Suprapubic skin (tissue), 4 donors: ENCODE measurements around the gene FGD5. TPM values are rescaled to one million over a fixed set of nuclear protein-coding genes. Genes with fewer than 3 reads are reported as not detected.

Source experiments
- DNase-seq, 2 donors: peaks; one replicate each; pipeline ENCODE4 v3.0.0-alpha.2; 2019; ENCODE audit warnings: low spot score in 2 of 2
- H3K27ac ChIP-seq: fragments of 200-600 bp; sonication (generic); one replicate; pipeline ENCODE4 v1.5.1; 2019
- H3K27me3 ChIP-seq: fragments of 200-600 bp; sonication (generic); one replicate; pipeline ENCODE4 v1.5.1; 2019
- H3K36me3 ChIP-seq: fragments of 200-600 bp; sonication (generic); one replicate; pipeline ENCODE4 v1.5.1; 2019
- H3K4me1 ChIP-seq: fragments of 200-600 bp; sonication (generic); one replicate; pipeline ENCODE4 v1.5.1; 2019
- H3K4me3 ChIP-seq: fragments of 200-600 bp; sonication (generic); one replicate; pipeline ENCODE4 v1.5.1; 2019; ENCODE audit warnings: mild to moderate bottlenecking
- H3K9me3 ChIP-seq: fragments of 200-600 bp; sonication (generic); one replicate; pipeline ENCODE4 v1.5.1; 2019
- CTCF ChIP-seq, 2 donors: fragments of 200-600 bp in 1 of 2; fragments of 450-650 bp in 1 of 2; sonication (generic) in 1 of 2; IDR thresholded peaks; one replicate each; pipeline ENCODE4 v1.5.1; 2016 to 2019; ENCODE audit warnings: antibody characterized with exemption in 2 of 2, mild to moderate bottlenecking in 1 of 2, moderate library complexity in 1 of 2
- EP300 ChIP-seq: sonication (generic); formaldehyde crosslinking; IDR thresholded peaks from one replicate; pipeline ENCODE4 v1.6.1; 2017; ENCODE audit warnings: antibody characterized with exemption
- POLR2A ChIP-seq, 2 donors: fragments of 450-650 bp; IDR thresholded peaks; one replicate each; pipeline ENCODE4 v1.6.1; 2017; ENCODE audit warnings: antibody characterized with exemption in 2 of 2, mild to moderate bottlenecking in 2 of 2, moderate library complexity in 2 of 2
- POLR2AphosphoS5 ChIP-seq, 3 donors: sonication (generic); formaldehyde crosslinking; IDR thresholded peaks; one replicate each; pipeline ENCODE4 v1.6.1; 2017; ENCODE audit warnings: antibody characterized with exemption in 3 of 3
- WGBS: methylation state at CpG from one replicate; pipeline ENCODE4 v1.1.5; 2018; 5-methylcytosine and 5-hydroxymethylcytosine counted together
- total RNA-seq, 4 donors: library from RNA; depleted of rRNA; stranded (reverse); fragments of >200 nt; gene quantifications; one replicate each; pipeline ENCODE4 v1.1.0, GENCODE V29; 2016

FGD5 gene
- total RNA-seq, 4 donors from 2014 or later: 2.8 to 15.5 (median 7.1) TPM

- no peak for DNase-seq
- Histone ChIP-seq H3K4me3 (peak overlapping the region; percentile 69), H3K27me3 (peaks cover 35% of the 10 kb centered on the region), H3K36me3 (no peaks in the 10 kb centered on the region), H3K4me1 (peaks cover 17% of the 10 kb centered on the region), H3K27ac (peak overlapping the region; percentile 88), H3K9me3 (no peaks in the 10 kb centered on the region)
- WGBS: 8% methylated on average over 27 of the region's 78 CpGs
- TF ChIP-seq POLR2A (IDR thresholded peaks at IDR 0.05) (no peak), EP300 (no peak), CTCF (IDR thresholded peaks at IDR 0.05) (no peak), POLR2AphosphoS5 (IDR thresholded peaks at IDR 0.05) (no peak)
These were observed 7.7 kb upstream of the FGD5 start for GRCh38 chr3:14810801-14811661.

- Histone ChIP-seq H3K27me3 (peaks cover 35% of the 10 kb centered on the region), H3K4me3 (peak overlapping the region; percentile 69), H3K9me3 (no peaks in the 10 kb centered on the region), H3K36me3 (no peaks in the 10 kb centered on the region), H3K4me1 (peaks cover 17% of the 10 kb centered on the region), H3K27ac (no peak overlapping the region)
- no peak for TF ChIP-seq POLR2A (IDR thresholded peaks at IDR 0.05)
- TF ChIP-seq CTCF (IDR thresholded peaks at IDR 0.05): no peak
- TF ChIP-seq EP300: no peak
- no peak for TF ChIP-seq POLR2AphosphoS5 (IDR thresholded peaks at IDR 0.05)
- no peak for DNase-seq
- whole genome bisulfite sequencing: 37% methylated on average over 5 of the region's 7 CpGs
These were observed 7.1 kb upstream of the FGD5 start for GRCh38 chr3:14811684-14812083.

GRCh38 chr3:14812196-14812790 lies 6.5 kb upstream of the FGD5 start:
- no peak overlapping the region for H3K27ac ChIP-seq
- DNase-seq: no peak
- H3K4me3 ChIP-seq: peak overlapping the region; percentile 69
- H3K27me3 ChIP-seq: peaks cover 35% of the 10 kb centered on the region
- no peaks in the 10 kb centered on the region for H3K9me3 ChIP-seq
- no peaks in the 10 kb centered on the region for H3K36me3 ChIP-seq
- peaks cover 17% of the 10 kb centered on the region for H3K4me1 ChIP-seq
- TF ChIP-seq EP300 (no peak), CTCF (IDR thresholded peaks at IDR 0.05) (no peak), POLR2AphosphoS5 (IDR thresholded peaks at IDR 0.05) (no peak), POLR2A (IDR thresholded peaks at IDR 0.05) (no peak)
- WGBS: 60% methylated on average over 9 of the region's 9 CpGs

GRCh38 chr3:14814411-14814871 lies 4.3 kb upstream of the FGD5 start:
- Histone ChIP-seq H3K4me1 (peaks cover 17% of the 10 kb centered on the region), H3K27me3 (peaks cover 29% of the 10 kb centered on the region), H3K27ac (no peak overlapping the region), H3K4me3 (no peak overlapping the region), H3K9me3 (no peaks in the 10 kb centered on the region), H3K36me3 (peaks cover 6% of the 10 kb centered on the region)
- no peak for DNase-seq
- WGBS: 52% methylated on average over 4 of the region's 4 CpGs
- TF ChIP-seq POLR2AphosphoS5 (IDR thresholded peaks at IDR 0.05) (no peak), POLR2A (IDR thresholded peaks at IDR 0.05) (no peak), CTCF (IDR thresholded peaks at IDR 0.05) (no peak), EP300 (no peak)

- peaks cover 16% of the 10 kb centered on the region for H3K36me3 ChIP-seq
- TF ChIP-seq POLR2A (IDR thresholded peaks at IDR 0.05): no peak
- TF ChIP-seq EP300: no peak
- no peak for TF ChIP-seq POLR2AphosphoS5 (IDR thresholded peaks at IDR 0.05)
- no peak for TF ChIP-seq CTCF (IDR thresholded peaks at IDR 0.05)
- no peak overlapping the region for H3K4me3 ChIP-seq
- H3K27me3 ChIP-seq: peaks cover 12% of the 10 kb centered on the region
- 93% methylated on average over 3 of the region's 3 CpGs for WGBS
- no peak for DNase-seq
- no peaks in the 10 kb centered on the region for H3K9me3 ChIP-seq
- H3K27ac ChIP-seq: no peak overlapping the region
- peaks cover 6% of the 10 kb centered on the region for H3K4me1 ChIP-seq
These were observed 2.4 kb upstream of the FGD5 start for GRCh38 chr3:14816359-14816758.
